ENCODE measurements around the gene GRAMD1B. TPM values are rescaled to one million over a fixed set of nuclear protein-coding genes. Genes with fewer than 3 reads are reported as not detected.

The GRAMD1B gene
- total and polyA plus RNA-seq, 2 donors (not counting 1 experiment from before 2014, with no cell fraction given), result 0.58 to 11.6 TPM

DNA sequence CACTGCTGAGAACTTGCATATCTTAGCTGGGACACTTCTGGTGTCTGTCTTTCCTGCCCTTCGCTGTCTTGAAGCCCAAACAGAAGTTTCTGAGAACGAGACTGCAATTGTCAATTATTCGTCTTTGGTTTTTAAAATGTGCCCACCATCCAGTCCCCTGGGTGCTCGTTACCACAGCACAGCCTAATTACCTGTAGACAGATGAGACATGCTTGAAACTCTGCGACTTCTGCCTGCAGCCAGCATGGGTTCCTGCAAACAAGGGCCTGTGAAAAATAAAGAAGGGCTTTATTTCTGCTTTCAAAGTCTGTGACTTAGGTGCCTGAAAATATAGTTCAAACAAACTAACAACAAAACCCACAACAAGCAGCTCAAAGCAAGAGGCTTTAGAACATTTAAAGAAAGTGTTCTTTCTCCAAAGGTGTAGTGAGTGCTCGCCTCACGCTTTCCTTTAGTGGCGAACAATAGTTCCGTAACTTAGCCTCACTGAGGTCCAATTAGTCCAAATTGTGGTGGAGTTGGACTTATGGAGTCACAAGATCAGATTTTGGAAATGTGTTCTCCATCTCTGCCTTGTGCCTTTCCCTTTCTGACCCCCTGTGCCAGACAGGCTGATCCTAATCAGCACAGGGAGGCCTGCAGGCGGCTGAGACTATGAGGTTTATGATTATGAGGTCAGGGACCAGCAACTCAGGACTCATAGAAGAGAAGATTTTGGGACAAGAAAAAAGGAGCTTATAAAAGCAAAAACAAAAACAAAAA lies 20.4 kb upstream of the GRAMD1B start:
- Histone ChIP-seq H3K36me3 (replicated peaks in 1 of 2; ENCODE audit: control extremely low read depth in 1 of 2, control insufficient read depth in 1 of 2, extremely low read depth in 1 of 2, insufficient read depth in 2 of 2, low read length in 1 of 2) (no peaks in the 10 kb centered on the region), H4K20me1 (ENCODE audit: control insufficient read depth, insufficient read depth, low read length, poor library complexity, severe bottlenecking) (no peaks in the 10 kb centered on the region), H3K9me3 (ENCODE audit: control extremely low read depth in 1 of 3, control insufficient read depth in 2 of 3, insufficient read depth in 1 of 3, low read length in 2 of 3) (no peaks in the 10 kb centered on the region), H3K27me3 (replicated peaks in 1 of 4; ENCODE audit: control extremely low read depth in 1 of 4, control insufficient read depth in 3 of 4, insufficient read depth in 4 of 4, low read length in 3 of 4) (peaks cover 0 to 2% (median 0%) of the 10 kb centered on the region in 4 experiments), H2AFZ (ENCODE audit: insufficient read depth, low read depth, low read length, poor library complexity, severe bottlenecking) (no peak overlapping the region), H3K4me2 (replicated peaks; ENCODE audit: low read depth, low read length, poor library complexity, severe bottlenecking) (no peak overlapping the region), H3K4me1 (ENCODE audit: control insufficient read depth in 2 of 2, insufficient read depth in 2 of 2, low read length in 2 of 2) (no peaks in the 10 kb centered on the region), H3K79me2 (ENCODE audit: control insufficient read depth, insufficient read depth, low read length) (no peaks in the 10 kb centered on the region), H3K9ac (ENCODE audit: low read length) (no peak overlapping the region), H3K4me3 (ENCODE audit: control extremely low read depth in 1 of 5, extremely low read depth in 1 of 5, insufficient read depth in 1 of 5, low read depth in 2 of 5, low read length in 4 of 5) (no peak overlapping the region), H3K27ac (ENCODE audit: low read length in 2 of 2) (no peak overlapping the region)
- Mint-ChIP-seq H3K4me3 (no peak overlapping the region), H3K9me3 (ENCODE audit: insufficient read depth) (no peaks in the 10 kb centered on the region), H3K27ac (no peak overlapping the region), H3K4me1 (peaks cover 12% of the 10 kb centered on the region), H3K27me3 (peaks cover 6% of the 10 kb centered on the region)
- ATAC-seq (ENCODE audit: low read depth) (no peak), DNase-seq (no peak)
- no peak for TF ChIP-seq EZH2 (IDR thresholded peaks at IDR 0.05; ENCODE audit: borderline replicate concordance, insufficient read depth, low read depth, low read length, poor library complexity, severe bottlenecking)
- POLR2A ChIA-PET, result interaction anchor here (0.6 kb wide), 1 partner anchor 348 kb away, joined by 8 read pairs; the partner anchor contains the start of gene HSPA8
- CTCF ChIA-PET, result interaction anchor here (0.6 to 6.6 kb wide), 5 partner anchors 24 to 167 kb away, joined by 4 to 108 read pairs (median 33); no protein-coding TSS in a partner anchor
- intact Hi-C loops (cut with micrococcal nuclease), result no loop called here
- 75% methylated on average over 8 of the region's 10 CpGs for WGBS (ENCODE audit: insufficient coverage)

GRCh38 chr11:123410218-123410549 lies 19.9 kb upstream of the GRAMD1B start:
- ChIA-PET CTCF (interaction anchor here (0.7 to 6.6 kb wide), 2 partner anchors 55 to 69 kb away, joined by 4 to 108 read pairs; no protein-coding TSS in a partner anchor), POLR2A (interaction anchor here (0.6 kb wide), 1 partner anchor 348 kb away, joined by 8 read pairs; the partner anchor contains the start of gene HSPA8)
- H3K4me2 ChIP-seq (replicated peaks; ENCODE audit: low read depth, low read length, poor library complexity, severe bottlenecking), result no peak overlapping the region
- no peak overlapping the region for H3K4me3 Mint-ChIP-seq
- H3K27me3 ChIP-seq (replicated peaks in 1 of 4; ENCODE audit: control extremely low read depth in 1 of 4, control insufficient read depth in 3 of 4, insufficient read depth in 4 of 4, low read length in 3 of 4), result peaks cover 0 to 2% (median 0%) of the 10 kb centered on the region in 4 experiments
- no peaks in the 10 kb centered on the region for H4K20me1 ChIP-seq (ENCODE audit: control insufficient read depth, insufficient read depth, low read length, poor library complexity, severe bottlenecking)
- ATAC-seq (ENCODE audit: low read depth), result no peak
- peaks cover 12% of the 10 kb centered on the region for H3K4me1 Mint-ChIP-seq
- no peak overlapping the region for H3K4me3 ChIP-seq (ENCODE audit: control extremely low read depth in 1 of 5, extremely low read depth in 1 of 5, insufficient read depth in 1 of 5, low read depth in 2 of 5, low read length in 4 of 5)
- no peaks in the 10 kb centered on the region for H3K9me3 Mint-ChIP-seq (ENCODE audit: insufficient read depth)
- TF ChIP-seq, protein P1, sequence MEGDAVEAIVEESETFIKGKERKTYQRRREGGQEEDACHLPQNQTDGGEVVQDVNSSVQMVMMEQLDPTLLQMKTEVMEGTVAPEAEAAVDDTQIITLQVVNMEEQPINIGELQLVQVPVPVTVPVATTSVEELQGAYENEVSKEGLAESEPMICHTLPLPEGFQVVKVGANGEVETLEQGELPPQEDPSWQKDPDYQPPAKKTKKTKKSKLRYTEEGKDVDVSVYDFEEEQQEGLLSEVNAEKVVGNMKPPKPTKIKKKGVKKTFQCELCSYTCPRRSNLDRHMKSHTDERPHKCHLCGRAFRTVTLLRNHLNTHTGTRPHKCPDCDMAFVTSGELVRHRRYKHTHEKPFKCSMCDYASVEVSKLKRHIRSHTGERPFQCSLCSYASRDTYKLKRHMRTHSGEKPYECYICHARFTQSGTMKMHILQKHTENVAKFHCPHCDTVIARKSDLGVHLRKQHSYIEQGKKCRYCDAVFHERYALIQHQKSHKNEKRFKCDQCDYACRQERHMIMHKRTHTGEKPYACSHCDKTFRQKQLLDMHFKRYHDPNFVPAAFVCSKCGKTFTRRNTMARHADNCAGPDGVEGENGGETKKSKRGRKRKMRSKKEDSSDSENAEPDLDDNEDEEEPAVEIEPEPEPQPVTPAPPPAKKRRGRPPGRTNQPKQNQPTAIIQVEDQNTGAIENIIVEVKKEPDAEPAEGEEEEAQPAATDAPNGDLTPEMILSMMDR (IDR thresholded peaks at IDR 0.05), result no peak
- no peaks in the 10 kb centered on the region for H3K4me1 ChIP-seq (ENCODE audit: control insufficient read depth in 2 of 2, insufficient read depth in 2 of 2, low read length in 2 of 2)
- no peaks in the 10 kb centered on the region for H3K79me2 ChIP-seq (ENCODE audit: control insufficient read depth, insufficient read depth, low read length)
- no peak overlapping the region for H3K27ac ChIP-seq (ENCODE audit: low read length in 2 of 2)
- H3K27ac Mint-ChIP-seq, result no peak overlapping the region
- no peaks in the 10 kb centered on the region for H3K36me3 ChIP-seq (replicated peaks in 1 of 2; ENCODE audit: control extremely low read depth in 1 of 2, control insufficient read depth in 1 of 2, extremely low read depth in 1 of 2, insufficient read depth in 2 of 2, low read length in 1 of 2)
- intact Hi-C loops (cut with micrococcal nuclease), result no loop called here
- H2AFZ ChIP-seq (ENCODE audit: insufficient read depth, low read depth, low read length, poor library complexity, severe bottlenecking), result no peak overlapping the region
- H3K9ac ChIP-seq (ENCODE audit: low read length), result no peak overlapping the region
- H3K9me3 ChIP-seq (ENCODE audit: control extremely low read depth in 1 of 3, control insufficient read depth in 2 of 3, insufficient read depth in 1 of 3, low read length in 2 of 3), result no peaks in the 10 kb centered on the region
- H3K27me3 Mint-ChIP-seq, result peaks cover 7% of the 10 kb centered on the region
- WGBS (ENCODE audit: insufficient coverage), result 82% methylated on average over 3 of the region's 3 CpGs
- no peak for DNase-seq
